HG03521 (cell line): Measurements from ENCODE around the gene MMRN1.

ENCODE experiments used
- ATAC-seq: cut with Tn5 transposase; IDR thresholded peaks from one replicate; pipeline ENCODE4 v1.9.1; 2021; ENCODE audit warnings: mild to moderate bottlenecking, moderate library complexity; ENCODE audit not compliant: unreplicated experiment

MMRN1 gene

GRCh38 chr4:89894649-89895550, at the start of gene MMRN1:
Gene MMRN1 (plus strand): TSS chr4:89894854. CDS start chr4:89894972, 118 bp downstream.
- ATAC-seq, result peak; percentile 77

GRCh38 chr4:89847571-89848325, 46.9 kb upstream of the MMRN1 start:
- ATAC-seq, result no peak

GRCh38 chr4:89855236-89855635, 39.4 kb upstream of the MMRN1 start:
- no peak for ATAC-seq

GRCh38 chr4:89860971-89861370, 33.7 kb upstream of the MMRN1 start:
- no peak for ATAC-seq

GRCh38 chr4:89863533-89863932, 31.1 kb upstream of the MMRN1 start:
- ATAC-seq, result no peak

GRCh38 chr4:89868276-89868675, 26.4 kb upstream of the MMRN1 start:
- no peak for ATAC-seq

GRCh38 chr4:89868999-89869589, 25.6 kb upstream of the MMRN1 start:
- no peak for ATAC-seq

GRCh38 chr4:89871211-89871610, 23.4 kb upstream of the MMRN1 start:
- no peak for ATAC-seq

GRCh38 chr4:89876548-89876947, 18.1 kb upstream of the MMRN1 start:
- no peak for ATAC-seq

- ATAC-seq, result no peak
Observed at GRCh38 chr4:89878611-89879010, 16.0 kb upstream of the MMRN1 start.

- ATAC-seq, result no peak
Observed at GRCh38 chr4:89879215-89879614, 15.4 kb upstream of the MMRN1 start.

- ATAC-seq, result no peak
Observed at GRCh38 chr4:89889289-89889688, 5.4 kb upstream of the MMRN1 start.

- no peak for ATAC-seq
Observed at GRCh38 chr4:89897867-89898266, 3.2 kb downstream of the MMRN1 start.

GRCh38 chr4:89898304-89898716, 3.7 kb downstream of the MMRN1 start:
- ATAC-seq, result no peak

- no peak for ATAC-seq
Observed at GRCh38 chr4:89899152-89899551, 4.5 kb downstream of the MMRN1 start.

- ATAC-seq, result no peak
Observed at GRCh38 chr4:89899854-89900253, 5.2 kb downstream of the MMRN1 start.

- peak; percentile 81 for ATAC-seq
Observed at GRCh38 chr4:89901808-89902431, 7.3 kb downstream of the MMRN1 start.

GRCh38 chr4:89904524-89904923, 9.9 kb downstream of the MMRN1 start:
- ATAC-seq, result no peak

- ATAC-seq, result no peak
Observed at GRCh38 chr4:89906316-89906715, 11.7 kb downstream of the MMRN1 start.

GRCh38 chr4:89906777-89907521, 12.3 kb downstream of the MMRN1 start:
- no peak for ATAC-seq
